Measurements from ENCODE around the gene ZNF692.

Gene ZNF692

DNA sequence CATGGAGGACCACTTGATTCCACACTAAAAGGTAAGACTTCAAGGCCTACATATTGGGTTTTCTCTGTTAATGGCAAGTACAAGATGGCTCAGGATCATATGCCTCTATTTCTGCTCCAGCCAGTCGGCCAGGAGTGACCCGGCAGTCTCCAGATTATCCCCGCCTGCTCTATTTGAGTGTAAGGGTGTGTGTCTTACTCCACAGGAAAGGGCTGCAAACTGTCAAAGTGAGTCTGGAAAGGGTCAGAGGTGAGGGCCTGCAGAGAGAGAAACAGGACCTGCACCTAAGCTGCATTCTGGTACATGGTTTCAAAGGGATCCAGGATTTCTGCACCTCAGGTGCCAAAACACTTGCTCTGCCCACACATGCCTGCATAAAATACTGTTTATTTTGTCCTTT lies 9.2 kb downstream of the ZNF692 start:
- H4K20me1 ChIP-seq (ENCODE audit: control insufficient read depth, insufficient read depth, low read depth, low read length): no peaks in the 10 kb centered on the region
- H3K36me3 ChIP-seq (ENCODE audit: control insufficient read depth, low read length): peaks cover 97% of the 10 kb centered on the region
- no peaks in the 10 kb centered on the region for H3K9me2 ChIP-seq (replicated peaks; ENCODE audit: control insufficient read depth, low read length)
- H3K4me2 ChIP-seq (ENCODE audit: low read length): no peak overlapping the region
- H3K27ac ChIP-seq (ENCODE audit: low read depth, low read length): no peak overlapping the region
- TF ChIP-seq, protein P1, sequence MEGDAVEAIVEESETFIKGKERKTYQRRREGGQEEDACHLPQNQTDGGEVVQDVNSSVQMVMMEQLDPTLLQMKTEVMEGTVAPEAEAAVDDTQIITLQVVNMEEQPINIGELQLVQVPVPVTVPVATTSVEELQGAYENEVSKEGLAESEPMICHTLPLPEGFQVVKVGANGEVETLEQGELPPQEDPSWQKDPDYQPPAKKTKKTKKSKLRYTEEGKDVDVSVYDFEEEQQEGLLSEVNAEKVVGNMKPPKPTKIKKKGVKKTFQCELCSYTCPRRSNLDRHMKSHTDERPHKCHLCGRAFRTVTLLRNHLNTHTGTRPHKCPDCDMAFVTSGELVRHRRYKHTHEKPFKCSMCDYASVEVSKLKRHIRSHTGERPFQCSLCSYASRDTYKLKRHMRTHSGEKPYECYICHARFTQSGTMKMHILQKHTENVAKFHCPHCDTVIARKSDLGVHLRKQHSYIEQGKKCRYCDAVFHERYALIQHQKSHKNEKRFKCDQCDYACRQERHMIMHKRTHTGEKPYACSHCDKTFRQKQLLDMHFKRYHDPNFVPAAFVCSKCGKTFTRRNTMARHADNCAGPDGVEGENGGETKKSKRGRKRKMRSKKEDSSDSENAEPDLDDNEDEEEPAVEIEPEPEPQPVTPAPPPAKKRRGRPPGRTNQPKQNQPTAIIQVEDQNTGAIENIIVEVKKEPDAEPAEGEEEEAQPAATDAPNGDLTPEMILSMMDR (IDR thresholded peaks at IDR 0.05; ENCODE audit: low read depth, low read length, poor library complexity, severe bottlenecking): no peak
- no peak for TF ChIP-seq EZH2phosphoT487 (IDR thresholded peaks at IDR 0.05; ENCODE audit: borderline replicate concordance, low read length)
- H3K4me3 ChIP-seq (ENCODE audit: low read length): no peak overlapping the region
- 0 out of 2 replicates have a peak, but pooled peaks cover 4% of the 10 kb centered on the region for H3F3A ChIP-seq (ENCODE audit: control insufficient read depth, insufficient read depth)
- no peaks in the 10 kb centered on the region for H3K9me3 ChIP-seq (ENCODE audit: control insufficient read depth, insufficient read depth, low read length)
- H3K27me3 ChIP-seq (ENCODE audit: control insufficient read depth, low read length): no peaks in the 10 kb centered on the region
- peaks cover 11% of the 10 kb centered on the region for H3K4me1 ChIP-seq (ENCODE audit: control insufficient read depth, low read length)
- H3K79me2 ChIP-seq (ENCODE audit: control insufficient read depth, low read length): no peaks in the 10 kb centered on the region

DNA sequence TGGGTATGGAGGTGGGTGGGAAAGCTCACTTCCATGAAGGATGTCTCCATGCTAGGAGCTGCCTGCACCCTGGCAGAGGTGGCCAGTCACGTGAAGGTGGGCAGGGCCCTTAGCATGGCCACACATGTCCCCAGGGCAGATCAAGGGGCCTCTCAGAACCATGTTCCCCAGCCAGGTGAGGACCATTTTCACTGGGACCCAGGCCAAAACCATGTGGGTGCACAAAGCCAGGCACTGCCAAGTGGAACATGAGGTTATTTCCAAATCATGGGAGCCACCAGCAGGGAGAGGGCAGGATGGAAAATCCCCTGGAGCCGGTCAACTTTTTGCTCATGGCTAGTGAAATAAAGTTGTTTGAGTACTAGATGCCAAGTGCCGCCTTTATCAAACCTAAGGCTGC lies 9.7 kb downstream of the ZNF692 start:
- H3K27ac ChIP-seq (ENCODE audit: low read depth, low read length): no peak overlapping the region
- no peaks in the 10 kb centered on the region for H3K9me3 ChIP-seq (ENCODE audit: control insufficient read depth, insufficient read depth, low read length)
- no peaks in the 10 kb centered on the region for H3K27me3 ChIP-seq (ENCODE audit: control insufficient read depth, low read length)
- TF ChIP-seq, protein P1 (IDR thresholded peaks at IDR 0.05; ENCODE audit: low read depth, low read length, poor library complexity, severe bottlenecking): no peak
- no peak for TF ChIP-seq EZH2phosphoT487 (IDR thresholded peaks at IDR 0.05; ENCODE audit: borderline replicate concordance, low read length)
- no peak overlapping the region for H3K4me2 ChIP-seq (ENCODE audit: low read length)
- H4K20me1 ChIP-seq (ENCODE audit: control insufficient read depth, insufficient read depth, low read depth, low read length): no peaks in the 10 kb centered on the region
- no peak overlapping the region for H3K4me3 ChIP-seq (ENCODE audit: low read length)
- no peaks in the 10 kb centered on the region for H3K79me2 ChIP-seq (ENCODE audit: control insufficient read depth, low read length)
- peaks cover 97% of the 10 kb centered on the region for H3K36me3 ChIP-seq (ENCODE audit: control insufficient read depth, low read length)
- peaks cover 11% of the 10 kb centered on the region for H3K4me1 ChIP-seq (ENCODE audit: control insufficient read depth, low read length)
- H3K9me2 ChIP-seq (replicated peaks; ENCODE audit: control insufficient read depth, low read length): no peaks in the 10 kb centered on the region
- 0 out of 2 replicates have a peak, but pooled peaks cover 4% of the 10 kb centered on the region for H3F3A ChIP-seq (ENCODE audit: control insufficient read depth, insufficient read depth)

DNA sequence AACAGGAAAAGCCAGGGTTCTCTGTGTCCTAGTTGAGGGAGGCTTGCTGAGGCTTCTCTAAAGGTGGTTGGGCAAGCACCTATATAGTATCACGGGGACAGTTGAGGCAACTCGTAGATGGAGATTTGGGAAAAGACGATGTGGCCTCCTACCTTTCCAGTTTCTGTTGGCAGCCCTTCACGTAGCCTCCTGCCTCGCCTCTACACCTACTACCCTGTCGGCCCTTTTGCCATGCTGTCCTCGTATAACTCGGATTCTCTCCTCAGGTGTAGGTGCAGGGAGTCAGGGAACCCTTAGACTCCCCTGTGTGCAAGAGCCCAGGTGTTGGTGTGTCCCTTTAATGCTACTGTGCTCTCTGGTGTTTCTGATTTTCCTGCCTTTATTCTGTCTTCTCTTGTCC lies 10.3 kb downstream of the ZNF692 start:
- H4K20me1 ChIP-seq (ENCODE audit: control insufficient read depth, insufficient read depth, low read depth, low read length): no peaks in the 10 kb centered on the region
- peaks cover 91% of the 10 kb centered on the region for H3K36me3 ChIP-seq (ENCODE audit: control insufficient read depth, low read length)
- no peak overlapping the region for H3K4me2 ChIP-seq (ENCODE audit: low read length)
- H3K9me3 ChIP-seq (ENCODE audit: control insufficient read depth, insufficient read depth, low read length): no peaks in the 10 kb centered on the region
- H3K4me3 ChIP-seq (ENCODE audit: low read length): no peak overlapping the region
- no peaks in the 10 kb centered on the region for H3K9me2 ChIP-seq (replicated peaks; ENCODE audit: control insufficient read depth, low read length)
- no peak for TF ChIP-seq EZH2phosphoT487 (IDR thresholded peaks at IDR 0.05; ENCODE audit: borderline replicate concordance, low read length)
- TF ChIP-seq, protein P1 (IDR thresholded peaks at IDR 0.05; ENCODE audit: low read depth, low read length, poor library complexity, severe bottlenecking): no peak
- no peaks in the 10 kb centered on the region for H3K27me3 ChIP-seq (ENCODE audit: control insufficient read depth, low read length)
- no peaks in the 10 kb centered on the region for H3K79me2 ChIP-seq (ENCODE audit: control insufficient read depth, low read length)
- H3K4me1 ChIP-seq (ENCODE audit: control insufficient read depth, low read length): peaks cover 11% of the 10 kb centered on the region
- H3F3A ChIP-seq (ENCODE audit: control insufficient read depth, insufficient read depth): peaks cover 4% of the 10 kb centered on the region; the same call in 1 of the 2 replicates
- no peak overlapping the region for H3K27ac ChIP-seq (ENCODE audit: low read depth, low read length)

Measured in DOHH2 (cell line).